ENCODE data around the gene OTOF. TPM values are rescaled to one million over a fixed set of nuclear protein-coding genes. Genes with fewer than 3 reads are reported as not detected.

The OTOF gene
- polyA plus RNA-seq, 1 of the 3 experiments (the other 2 are of a cell fraction): not detected

DNA sequence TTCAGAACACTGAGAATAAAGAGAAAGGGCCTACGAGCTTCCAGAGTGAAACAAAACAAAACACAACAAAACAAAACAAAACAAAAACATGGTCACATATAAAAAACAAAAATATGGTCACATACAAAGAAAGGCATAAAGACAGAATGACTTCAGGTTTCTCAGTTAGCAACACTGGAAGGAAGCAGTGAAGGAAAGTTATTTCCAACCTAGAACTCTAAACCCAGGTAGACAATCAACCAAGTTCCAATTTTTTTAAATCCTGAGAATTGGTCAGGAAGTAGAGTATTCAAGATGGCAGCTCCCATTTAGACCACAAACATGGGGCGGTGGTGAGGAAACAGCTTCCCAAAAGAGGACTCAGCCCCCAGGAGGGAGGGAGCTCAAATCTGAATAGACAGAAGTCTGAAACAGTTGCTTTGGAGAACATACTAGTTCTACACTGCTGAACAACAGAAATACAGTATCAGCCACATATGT lies 67.1 kb downstream of the OTOF start:
- H3K9me3 ChIP-seq: no peaks in the 10 kb centered on the region
- 74% methylated on average over 2 of the region's 2 CpGs for WGBS (ENCODE audit: low lambda C conversion rate)
- no peak overlapping the region for H3K4me2 ChIP-seq
- no peaks in the 10 kb centered on the region for H4K20me1 ChIP-seq (ENCODE audit: insufficient read depth)
- H3K4me3 ChIP-seq (ENCODE audit: low read depth in 2 of 2, low read length in 1 of 2): no peak overlapping the region
- no peak for TF ChIP-seq GATA2 (CRISPR knock-in tag; IDR thresholded peaks at IDR 0.05)
- TF ChIP-seq MEF2A (IDR thresholded peaks at IDR 0.05; ENCODE audit: borderline replicate concordance, low read depth): no peak
- TF ChIP-seq, protein P1, sequence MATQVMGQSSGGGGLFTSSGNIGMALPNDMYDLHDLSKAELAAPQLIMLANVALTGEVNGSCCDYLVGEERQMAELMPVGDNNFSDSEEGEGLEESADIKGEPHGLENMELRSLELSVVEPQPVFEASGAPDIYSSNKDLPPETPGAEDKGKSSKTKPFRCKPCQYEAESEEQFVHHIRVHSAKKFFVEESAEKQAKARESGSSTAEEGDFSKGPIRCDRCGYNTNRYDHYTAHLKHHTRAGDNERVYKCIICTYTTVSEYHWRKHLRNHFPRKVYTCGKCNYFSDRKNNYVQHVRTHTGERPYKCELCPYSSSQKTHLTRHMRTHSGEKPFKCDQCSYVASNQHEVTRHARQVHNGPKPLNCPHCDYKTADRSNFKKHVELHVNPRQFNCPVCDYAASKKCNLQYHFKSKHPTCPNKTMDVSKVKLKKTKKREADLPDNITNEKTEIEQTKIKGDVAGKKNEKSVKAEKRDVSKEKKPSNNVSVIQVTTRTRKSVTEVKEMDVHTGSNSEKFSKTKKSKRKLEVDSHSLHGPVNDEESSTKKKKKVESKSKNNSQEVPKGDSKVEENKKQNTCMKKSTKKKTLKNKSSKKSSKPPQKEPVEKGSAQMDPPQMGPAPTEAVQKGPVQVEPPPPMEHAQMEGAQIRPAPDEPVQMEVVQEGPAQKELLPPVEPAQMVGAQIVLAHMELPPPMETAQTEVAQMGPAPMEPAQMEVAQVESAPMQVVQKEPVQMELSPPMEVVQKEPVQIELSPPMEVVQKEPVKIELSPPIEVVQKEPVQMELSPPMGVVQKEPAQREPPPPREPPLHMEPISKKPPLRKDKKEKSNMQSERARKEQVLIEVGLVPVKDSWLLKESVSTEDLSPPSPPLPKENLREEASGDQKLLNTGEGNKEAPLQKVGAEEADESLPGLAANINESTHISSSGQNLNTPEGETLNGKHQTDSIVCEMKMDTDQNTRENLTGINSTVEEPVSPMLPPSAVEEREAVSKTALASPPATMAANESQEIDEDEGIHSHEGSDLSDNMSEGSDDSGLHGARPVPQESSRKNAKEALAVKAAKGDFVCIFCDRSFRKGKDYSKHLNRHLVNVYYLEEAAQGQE (IDR thresholded peaks at IDR 0.05; ENCODE audit: low read depth, low read length): no peak
- H3K9me2 ChIP-seq: no peaks in the 10 kb centered on the region
- no peak for DNase-seq
- H3K36me3 ChIP-seq (replicated peaks in 1 of 2; ENCODE audit: control insufficient read depth in 1 of 2, insufficient read depth in 2 of 2, low read length in 1 of 2): no peaks in the 10 kb centered on the region
- peaks cover 0 to 2% of the 10 kb centered on the region in 2 experiments; a peak in 1 of 4 replicates for H3K4me1 ChIP-seq (ENCODE audit: control insufficient read depth in 1 of 2, insufficient read depth in 2 of 2, low read depth in 1 of 2, low read length in 1 of 2)
- H3K27me3 ChIP-seq (ENCODE audit: insufficient read depth): no peaks in the 10 kb centered on the region
- no peak overlapping the region for H3K27ac ChIP-seq (ENCODE audit: low read depth in 2 of 2, low read length in 1 of 2)
- no peak overlapping the region for H2AFZ ChIP-seq (ENCODE audit: low read depth)
- ChIA-PET POLR2A (no interaction called here), CTCF (interaction anchor here (1.4 kb wide), 1 partner anchor 57 kb away, joined by 4 read pairs; no protein-coding TSS in a partner anchor)
- no peaks in the 10 kb centered on the region for H3F3A ChIP-seq (replicated peaks; ENCODE audit: insufficient read depth)
- H3K79me2 ChIP-seq (ENCODE audit: insufficient read depth): no peaks in the 10 kb centered on the region
- no peak overlapping the region for H3K9ac ChIP-seq

DNA sequence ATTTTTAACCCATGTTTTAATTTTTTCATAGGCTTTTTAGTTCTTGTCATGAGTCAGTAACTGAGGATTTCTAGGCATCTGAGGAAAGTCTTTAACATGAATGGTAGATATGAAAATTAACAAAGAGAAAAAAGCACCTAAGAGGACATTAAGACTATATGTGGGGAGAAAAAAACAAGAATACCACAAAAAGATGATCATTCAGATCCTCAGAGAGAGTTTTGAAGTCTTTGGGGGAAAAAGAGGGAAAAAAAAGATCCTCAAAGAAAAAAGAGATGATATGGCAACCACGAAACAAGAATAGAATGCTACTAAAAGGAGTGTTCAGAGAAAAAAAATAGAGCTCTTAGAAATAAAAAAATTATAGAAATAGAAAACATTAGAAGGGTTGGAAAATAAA lies 68.1 kb downstream of the OTOF start:
- Histone ChIP-seq H3K36me3 (replicated peaks in 1 of 2; ENCODE audit: control insufficient read depth in 1 of 2, insufficient read depth in 2 of 2, low read length in 1 of 2) (no peaks in the 10 kb centered on the region), H4K20me1 (ENCODE audit: insufficient read depth) (no peaks in the 10 kb centered on the region), H3F3A (replicated peaks; ENCODE audit: insufficient read depth) (no peaks in the 10 kb centered on the region), H3K9ac (no peak overlapping the region), H3K9me2 (no peaks in the 10 kb centered on the region), H3K27ac (ENCODE audit: low read depth in 2 of 2, low read length in 1 of 2) (no peak overlapping the region), H3K27me3 (ENCODE audit: insufficient read depth) (no peaks in the 10 kb centered on the region), H3K4me3 (ENCODE audit: low read depth in 2 of 2, low read length in 1 of 2) (no peak overlapping the region), H2AFZ (ENCODE audit: low read depth) (no peak overlapping the region), H3K4me1 (ENCODE audit: control insufficient read depth in 1 of 2, insufficient read depth in 2 of 2, low read depth in 1 of 2, low read length in 1 of 2) (peaks cover 0 to 2% of the 10 kb centered on the region in 2 experiments; a peak in 1 of 4 replicates), H3K79me2 (ENCODE audit: insufficient read depth) (no peaks in the 10 kb centered on the region), H3K4me2 (no peak overlapping the region), H3K9me3 (no peaks in the 10 kb centered on the region)
- DNase-seq: no peak
- CTCF ChIA-PET: interaction anchor here (0.6 to 1.4 kb wide), 3 partner anchors 12 to 79 kb away, joined by 3 to 4 read pairs (median 3); no protein-coding TSS in a partner anchor
- POLR2A ChIA-PET: no interaction called here
- TF ChIP-seq, protein P2, sequence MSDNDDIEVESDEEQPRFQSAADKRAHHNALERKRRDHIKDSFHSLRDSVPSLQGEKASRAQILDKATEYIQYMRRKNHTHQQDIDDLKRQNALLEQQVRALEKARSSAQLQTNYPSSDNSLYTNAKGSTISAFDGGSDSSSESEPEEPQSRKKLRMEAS (IDR thresholded peaks at IDR 0.05; ENCODE audit: low read depth): no peak
- no peak for TF ChIP-seq TAF1 (IDR thresholded peaks at IDR 0.05; ENCODE audit: borderline replicate concordance, low read depth, low read length)
- no peak for TF ChIP-seq RXRA (IDR thresholded peaks at IDR 0.05; ENCODE audit: borderline replicate concordance, low read depth)
- no peak for TF ChIP-seq RCOR1 (IDR thresholded peaks at IDR 0.05; ENCODE audit: low read length)
- TF ChIP-seq FOXJ3 (CRISPR knock-in tag; IDR thresholded peaks at IDR 0.05): no peak
- TF ChIP-seq, protein P3, sequence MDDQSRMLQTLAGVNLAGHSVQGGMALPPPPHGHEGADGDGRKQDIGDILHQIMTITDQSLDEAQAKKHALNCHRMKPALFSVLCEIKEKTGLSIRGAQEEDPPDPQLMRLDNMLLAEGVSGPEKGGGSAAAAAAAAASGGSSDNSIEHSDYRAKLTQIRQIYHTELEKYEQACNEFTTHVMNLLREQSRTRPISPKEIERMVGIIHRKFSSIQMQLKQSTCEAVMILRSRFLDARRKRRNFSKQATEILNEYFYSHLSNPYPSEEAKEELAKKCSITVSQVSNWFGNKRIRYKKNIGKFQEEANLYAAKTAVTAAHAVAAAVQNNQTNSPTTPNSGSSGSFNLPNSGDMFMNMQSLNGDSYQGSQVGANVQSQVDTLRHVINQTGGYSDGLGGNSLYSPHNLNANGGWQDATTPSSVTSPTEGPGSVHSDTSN (IDR thresholded peaks at IDR 0.05): no peak
- TF ChIP-seq, protein P4, sequence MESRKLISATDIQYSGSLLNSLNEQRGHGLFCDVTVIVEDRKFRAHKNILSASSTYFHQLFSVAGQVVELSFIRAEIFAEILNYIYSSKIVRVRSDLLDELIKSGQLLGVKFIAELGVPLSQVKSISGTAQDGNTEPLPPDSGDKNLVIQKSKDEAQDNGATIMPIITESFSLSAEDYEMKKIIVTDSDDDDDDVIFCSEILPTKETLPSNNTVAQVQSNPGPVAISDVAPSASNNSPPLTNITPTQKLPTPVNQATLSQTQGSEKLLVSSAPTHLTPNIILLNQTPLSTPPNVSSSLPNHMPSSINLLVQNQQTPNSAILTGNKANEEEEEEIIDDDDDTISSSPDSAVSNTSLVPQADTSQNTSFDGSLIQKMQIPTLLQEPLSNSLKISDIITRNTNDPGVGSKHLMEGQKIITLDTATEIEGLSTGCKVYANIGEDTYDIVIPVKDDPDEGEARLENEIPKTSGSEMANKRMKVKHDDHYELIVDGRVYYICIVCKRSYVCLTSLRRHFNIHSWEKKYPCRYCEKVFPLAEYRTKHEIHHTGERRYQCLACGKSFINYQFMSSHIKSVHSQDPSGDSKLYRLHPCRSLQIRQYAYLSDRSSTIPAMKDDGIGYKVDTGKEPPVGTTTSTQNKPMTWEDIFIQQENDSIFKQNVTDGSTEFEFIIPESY (IDR thresholded peaks at IDR 0.05; ENCODE audit: borderline replicate concordance, low read depth): no peak
- TF ChIP-seq RFX5 (IDR thresholded peaks at IDR 0.05; ENCODE audit: low read length): no peak
- no peak for TF ChIP-seq CHD2 (IDR thresholded peaks at IDR 0.05; ENCODE audit: low read length, partially characterized antibody)
- TF ChIP-seq EZH2phosphoT487 (IDR thresholded peaks at IDR 0.05; ENCODE audit: borderline replicate concordance, low read depth): no peak
- TF ChIP-seq NRF1 (IDR thresholded peaks at IDR 0.05; ENCODE audit: low read depth, low read length): no peak
- TF ChIP-seq NFIC (IDR thresholded peaks at IDR 0.05; ENCODE audit: borderline replicate concordance): no peak
- no peak for TF ChIP-seq YY1 (IDR thresholded peaks at IDR 0.05; ENCODE audit: low read depth)
- no peak for TF ChIP-seq TCF12 (IDR thresholded peaks at IDR 0.05)
- TF ChIP-seq EP300 (IDR thresholded peaks at IDR 0.05; ENCODE audit: borderline replicate concordance in 1 of 2, low read depth in 1 of 2, low read length in 1 of 2): no peak
- WGBS (ENCODE audit: low lambda C conversion rate): 23% methylated on average over 1 of the region's 1 CpG

Data from SK-N-SH (cell line).